ENCODE results near the gene FAM210A.

DNA sequence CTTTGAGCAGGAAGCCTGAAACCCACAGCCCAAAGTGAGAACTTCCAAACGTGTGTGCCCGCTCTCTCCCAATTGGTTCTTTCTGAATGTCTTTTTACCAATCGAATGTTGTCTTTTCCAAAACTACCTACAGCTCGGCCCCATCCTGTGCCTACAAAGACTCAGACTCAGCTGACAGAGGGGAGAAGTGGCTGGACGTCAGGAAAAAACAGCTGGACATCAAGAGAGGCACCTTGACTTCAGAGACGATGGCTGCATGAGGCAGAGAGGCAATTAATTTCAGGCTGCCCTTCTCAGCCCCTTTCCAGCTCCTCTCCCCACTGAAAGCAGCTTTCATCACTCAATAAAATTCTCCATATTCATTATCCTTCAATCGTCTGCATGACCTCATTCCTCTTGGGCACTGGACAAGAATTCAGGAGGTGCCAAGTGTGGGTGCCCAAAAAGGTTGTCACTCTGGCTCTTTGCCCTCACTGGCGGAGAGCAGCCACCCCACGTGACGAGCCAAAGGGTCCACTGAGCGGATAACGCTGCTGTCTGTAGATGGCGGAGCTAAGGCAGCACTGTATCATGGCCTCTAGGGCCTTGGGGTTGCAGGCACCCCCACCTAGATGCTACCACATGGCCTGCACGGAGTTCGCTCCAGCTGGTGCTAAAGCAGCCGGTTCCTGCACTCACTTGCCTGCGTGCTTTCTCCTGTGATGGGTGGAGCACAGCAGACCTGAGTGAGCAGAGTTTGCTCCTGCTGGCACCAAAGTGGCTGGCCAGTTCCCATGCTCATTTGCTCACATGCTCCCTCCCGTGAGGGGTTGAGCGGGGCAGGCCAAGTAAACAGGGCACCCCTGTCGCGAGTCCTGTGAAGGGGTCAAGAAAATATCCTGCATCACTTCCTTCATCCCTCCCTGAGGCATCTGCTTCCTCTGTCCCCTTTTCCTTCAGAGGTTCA is 37.9 kb downstream of the FAM210A start:
- TF ChIP-seq, protein P1, sequence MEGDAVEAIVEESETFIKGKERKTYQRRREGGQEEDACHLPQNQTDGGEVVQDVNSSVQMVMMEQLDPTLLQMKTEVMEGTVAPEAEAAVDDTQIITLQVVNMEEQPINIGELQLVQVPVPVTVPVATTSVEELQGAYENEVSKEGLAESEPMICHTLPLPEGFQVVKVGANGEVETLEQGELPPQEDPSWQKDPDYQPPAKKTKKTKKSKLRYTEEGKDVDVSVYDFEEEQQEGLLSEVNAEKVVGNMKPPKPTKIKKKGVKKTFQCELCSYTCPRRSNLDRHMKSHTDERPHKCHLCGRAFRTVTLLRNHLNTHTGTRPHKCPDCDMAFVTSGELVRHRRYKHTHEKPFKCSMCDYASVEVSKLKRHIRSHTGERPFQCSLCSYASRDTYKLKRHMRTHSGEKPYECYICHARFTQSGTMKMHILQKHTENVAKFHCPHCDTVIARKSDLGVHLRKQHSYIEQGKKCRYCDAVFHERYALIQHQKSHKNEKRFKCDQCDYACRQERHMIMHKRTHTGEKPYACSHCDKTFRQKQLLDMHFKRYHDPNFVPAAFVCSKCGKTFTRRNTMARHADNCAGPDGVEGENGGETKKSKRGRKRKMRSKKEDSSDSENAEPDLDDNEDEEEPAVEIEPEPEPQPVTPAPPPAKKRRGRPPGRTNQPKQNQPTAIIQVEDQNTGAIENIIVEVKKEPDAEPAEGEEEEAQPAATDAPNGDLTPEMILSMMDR (IDR thresholded peaks at IDR 0.05 in 2 of 3, conservative IDR thresholded peaks at IDR 0.05 in 1 of 3; ENCODE audit: borderline replicate concordance in 1 of 3, insufficient read depth in 1 of 3, low read depth in 2 of 3, low read length in 2 of 3) = no peak
- no peak for TF ChIP-seq EZH2 (IDR thresholded peaks at IDR 0.05)
- no peak for TF ChIP-seq EZH2phosphoT487 (IDR thresholded peaks at IDR 0.05; ENCODE audit: borderline replicate concordance)

Measured in HCT116 (cell line).